ENCODE measurements around the gene ZRANB3.
"Not testable (repeated sequence)": the region's sequence is repeated elsewhere in the genome, so short reads cannot be mapped to it uniquely, and the experiment has no call there.

Gene ZRANB3

DNA sequence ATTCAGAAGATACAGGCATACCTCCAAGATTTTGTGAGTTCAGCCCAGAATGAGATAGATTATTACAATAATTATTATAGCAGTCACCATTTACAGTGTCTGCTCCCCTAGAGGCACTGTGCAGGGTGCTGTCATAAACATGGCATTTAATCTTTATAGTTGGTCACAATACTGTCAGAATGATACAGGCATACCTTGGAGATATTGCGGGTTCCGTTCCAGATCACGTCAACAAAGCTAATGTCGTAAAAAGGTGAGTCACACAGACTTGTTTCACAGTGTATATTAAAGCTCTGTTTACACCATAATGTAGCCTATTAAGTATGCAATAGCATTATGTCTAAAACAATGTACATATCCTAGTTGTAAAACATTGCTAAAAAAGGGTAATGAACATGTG is 45.6 kb downstream of the ZRANB3 start:
- no peak for DNase-seq (ENCODE audit: low read depth)

DNA sequence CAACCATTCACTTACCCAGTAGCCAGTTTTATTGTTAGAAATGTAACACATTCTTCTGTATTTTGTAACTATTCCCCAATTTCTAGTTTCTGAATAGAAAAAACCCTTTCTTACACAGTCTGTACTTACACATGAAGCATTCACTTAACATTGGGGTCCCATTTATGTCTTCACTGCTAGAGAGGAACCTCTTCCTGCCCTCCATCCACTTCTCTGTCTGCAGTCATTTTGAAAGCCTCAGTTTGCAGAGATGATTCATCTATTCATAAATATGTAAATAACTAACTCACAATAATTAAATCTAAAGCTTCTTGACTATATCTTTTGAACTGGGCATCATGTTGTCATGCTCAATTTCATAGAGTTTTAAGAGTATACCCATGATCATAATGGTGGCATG is 55.9 kb downstream of the ZRANB3 start:
- DNase-seq (ENCODE audit: low read depth): no peak

DNA sequence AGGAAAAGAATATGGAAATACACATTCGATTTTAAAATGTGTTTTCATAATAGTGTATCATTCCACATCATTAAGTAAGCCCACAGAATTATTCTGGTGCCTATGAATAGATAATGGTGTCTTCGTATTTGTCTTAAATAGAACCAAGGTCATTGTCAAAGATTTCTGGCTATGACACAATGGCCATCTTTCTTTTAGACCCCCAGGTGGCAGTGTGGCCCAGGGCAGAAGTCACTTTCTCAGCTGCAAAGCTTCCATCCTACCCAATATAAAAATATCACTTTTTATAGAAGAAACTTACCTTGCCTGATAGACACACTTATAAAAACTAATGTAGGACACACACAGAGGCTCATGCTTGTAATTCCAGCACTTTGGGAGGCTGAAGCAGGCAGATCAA is 57.5 kb downstream of the ZRANB3 start:
- no peak for DNase-seq (ENCODE audit: low read depth)

DNA sequence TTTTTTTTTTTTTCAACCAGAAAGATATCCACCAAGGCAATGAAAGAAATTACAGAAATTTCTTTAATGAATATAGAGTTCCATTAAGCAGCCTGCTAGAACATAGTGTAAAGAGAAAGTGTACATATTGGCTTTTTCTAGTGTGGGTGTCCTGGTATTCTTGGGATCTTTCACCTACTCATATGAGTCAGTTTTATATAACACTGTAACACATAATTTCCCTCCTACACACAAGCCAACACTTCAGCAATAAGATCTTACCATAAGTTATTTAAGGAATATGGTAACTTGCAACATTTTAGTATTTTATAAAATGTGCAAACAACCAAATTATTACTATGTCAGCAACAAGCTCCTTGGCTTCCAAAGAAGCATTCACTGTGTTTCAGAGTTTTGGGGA is 59.9 kb downstream of the ZRANB3 start:
- DNase-seq (ENCODE audit: low read depth): no peak

DNA sequence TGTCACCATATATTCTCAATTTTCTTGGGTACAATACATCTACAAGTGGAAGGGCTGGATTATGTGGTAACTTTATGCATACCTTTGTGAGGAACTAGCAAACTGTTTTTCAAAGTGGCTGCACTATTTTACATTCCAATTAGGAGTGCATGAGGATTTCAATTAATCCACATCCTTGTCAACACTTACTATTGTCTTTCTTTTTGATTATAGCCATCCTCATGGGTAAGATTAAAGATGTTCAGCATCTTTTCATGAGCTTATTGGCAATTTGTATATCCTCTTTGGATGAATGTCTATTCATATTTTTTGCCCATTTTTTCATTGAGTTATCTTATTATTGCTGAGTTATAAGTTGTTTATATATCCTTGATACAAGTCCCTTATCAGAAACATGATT is 73.7 kb downstream of the ZRANB3 start:
- no peak for DNase-seq (ENCODE audit: low read depth)

DNA sequence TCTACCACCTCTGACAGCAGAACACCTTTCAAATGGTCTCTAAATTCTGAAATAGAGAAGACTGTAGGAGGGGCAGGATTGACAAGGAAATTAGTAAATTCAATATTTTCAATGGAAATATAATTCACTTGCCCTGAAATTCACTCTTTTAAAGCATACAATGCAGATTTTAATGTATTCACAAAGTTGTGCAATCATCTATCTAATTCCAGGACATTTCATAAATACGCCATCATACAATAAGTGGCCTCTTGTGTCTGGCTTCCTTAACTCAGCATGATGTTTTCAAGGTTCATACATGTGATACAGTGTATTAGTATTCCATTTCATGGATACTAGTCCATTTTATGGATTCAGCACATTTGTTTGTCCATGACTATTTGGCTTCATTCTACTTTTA is 74.2 kb downstream of the ZRANB3 start:
- DNase-seq (ENCODE audit: low read depth): no peak

DNA sequence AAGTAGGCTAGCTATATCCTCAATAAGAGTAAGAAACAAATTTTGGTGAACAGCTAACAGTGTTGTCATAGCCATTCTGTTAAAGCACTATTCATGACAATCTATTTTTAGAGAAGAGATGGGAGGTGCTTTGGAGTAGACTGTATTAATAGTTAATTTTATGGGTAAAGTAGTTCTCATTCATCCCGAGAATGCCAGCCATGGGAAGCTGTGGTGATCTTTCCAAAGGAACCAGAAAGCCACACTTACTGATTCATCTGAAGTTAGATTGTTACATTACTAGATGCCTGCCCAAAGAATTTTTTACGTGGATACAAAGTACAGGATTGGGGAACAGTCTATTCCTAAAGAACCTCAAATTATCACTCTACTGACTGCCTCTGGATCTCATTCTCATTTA is 74.6 kb downstream of the ZRANB3 start:
- DNase-seq (ENCODE audit: low read depth): no peak

DNA sequence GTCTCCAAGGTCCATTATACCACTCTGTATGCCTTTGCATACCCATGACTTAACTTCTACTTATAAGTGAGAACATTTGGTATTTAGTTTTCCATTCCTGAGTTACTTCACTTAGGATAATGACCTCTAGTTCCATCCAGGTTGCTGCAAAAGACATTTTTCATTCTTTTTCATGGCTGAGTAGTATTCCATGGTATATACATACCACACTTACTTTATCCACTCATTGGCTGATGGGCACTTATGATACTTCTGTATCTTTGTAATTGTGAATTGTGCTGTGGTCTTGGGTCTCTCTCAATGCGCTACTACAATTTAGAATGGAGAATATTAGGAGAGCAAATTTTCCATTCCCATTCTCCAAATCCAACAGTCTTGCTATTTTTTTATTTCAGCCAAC is 76.4 kb downstream of the ZRANB3 start:
- DNase-seq (ENCODE audit: low read depth): no peak

DNA sequence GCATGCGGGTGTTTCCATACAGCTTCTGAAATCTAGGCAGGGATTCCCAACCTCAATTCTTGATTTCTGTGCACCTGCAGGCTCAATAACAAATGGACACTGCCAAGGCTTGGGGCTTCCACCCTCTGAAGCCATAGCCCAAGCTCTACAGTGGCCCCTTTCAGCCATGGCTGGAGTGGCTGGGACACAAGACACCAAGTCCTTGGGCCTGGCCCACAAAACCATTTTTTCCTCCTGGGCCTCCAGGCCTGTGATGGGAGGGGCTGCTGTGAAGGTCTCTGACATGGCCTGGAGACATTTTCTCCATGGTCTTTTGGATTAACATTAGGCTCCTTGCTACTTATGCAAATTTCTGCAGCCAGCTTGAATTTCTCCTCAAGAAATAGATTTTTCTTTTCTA is 78.0 kb downstream of the ZRANB3 start:
- not testable (repeated sequence) for DNase-seq (ENCODE audit: low read depth)

DNA sequence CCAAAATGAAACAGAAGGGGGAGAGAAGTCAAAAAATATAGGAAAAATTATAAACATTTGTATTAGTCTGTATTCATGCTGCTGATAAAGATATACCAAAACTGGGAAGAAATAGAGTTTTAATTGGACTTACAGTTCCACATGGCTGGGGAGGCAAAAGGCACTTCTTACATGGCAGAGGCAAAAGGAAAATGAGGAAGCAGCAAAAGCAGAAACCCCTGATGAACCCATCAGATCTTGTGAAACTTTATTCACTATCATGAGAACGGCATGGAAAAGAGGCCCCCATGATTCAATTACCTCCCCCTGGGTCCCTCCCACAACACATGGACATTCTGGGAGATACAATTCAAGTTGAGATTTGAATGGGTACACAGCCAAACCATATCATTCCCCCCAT is 79.1 kb downstream of the ZRANB3 start:
- DNase-seq (ENCODE audit: low read depth): no peak

DNA sequence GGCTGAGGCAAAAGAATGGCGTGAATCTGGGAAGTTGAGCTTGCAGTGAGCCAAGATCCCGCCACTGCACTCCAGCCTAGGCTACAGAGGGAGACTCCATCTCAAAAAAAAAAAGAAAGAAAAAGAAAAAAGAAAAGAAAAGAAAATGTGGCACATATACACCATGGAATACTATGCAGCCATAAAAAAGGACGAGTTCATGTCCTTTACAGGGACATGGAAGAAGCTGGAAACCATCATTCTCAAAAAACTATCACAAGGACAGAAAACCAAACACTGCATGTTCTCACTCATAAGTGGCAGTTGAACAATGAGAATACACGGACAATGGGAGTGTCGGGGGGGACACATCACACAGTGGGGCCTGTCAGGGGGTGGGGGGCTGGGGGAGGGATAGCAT is 88.0 kb downstream of the ZRANB3 start:
- not testable (repeated sequence) for DNase-seq (ENCODE audit: low read depth)

DNA sequence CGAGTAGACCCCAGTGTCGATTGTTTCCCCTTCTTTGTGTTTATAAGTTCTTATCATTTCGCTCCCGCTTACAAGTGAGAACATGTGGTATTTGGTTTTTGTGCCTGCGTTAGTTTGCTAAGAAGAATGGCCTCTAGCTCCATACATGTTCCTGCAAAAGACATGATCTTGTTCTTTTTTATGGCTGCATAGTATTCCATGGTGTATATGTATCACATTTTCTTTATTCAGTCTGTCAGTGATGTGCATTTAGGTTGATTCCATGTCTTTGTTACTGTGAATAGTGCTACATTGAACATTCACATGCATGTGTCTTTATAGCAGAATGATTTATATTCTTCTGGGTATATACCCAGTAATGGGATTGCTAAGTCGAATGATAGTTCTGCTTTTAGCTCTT is 95.9 kb downstream of the ZRANB3 start:
- DNase-seq (ENCODE audit: low read depth): not testable (repeated sequence)

DNA sequence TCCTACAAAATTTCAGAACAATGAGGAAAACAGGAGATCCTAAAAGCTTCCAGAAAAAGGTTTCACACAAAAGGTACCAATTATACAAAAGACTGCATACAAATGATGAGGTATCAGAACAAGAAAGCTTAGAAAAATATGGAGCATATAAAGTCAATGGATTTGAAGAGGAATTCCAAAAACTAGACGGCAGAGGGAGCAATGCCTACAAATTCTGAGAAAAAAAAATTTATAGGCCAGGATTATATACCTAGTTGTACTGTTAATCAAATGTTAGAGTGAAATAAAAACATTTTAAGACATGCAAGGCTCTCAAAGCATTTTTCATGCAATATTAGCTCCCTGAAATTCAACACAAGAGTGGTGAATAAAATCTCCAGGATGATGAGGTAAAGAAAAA is 106.2 kb downstream of the ZRANB3 start:
- DNase-seq (ENCODE audit: low read depth): no peak

DNA sequence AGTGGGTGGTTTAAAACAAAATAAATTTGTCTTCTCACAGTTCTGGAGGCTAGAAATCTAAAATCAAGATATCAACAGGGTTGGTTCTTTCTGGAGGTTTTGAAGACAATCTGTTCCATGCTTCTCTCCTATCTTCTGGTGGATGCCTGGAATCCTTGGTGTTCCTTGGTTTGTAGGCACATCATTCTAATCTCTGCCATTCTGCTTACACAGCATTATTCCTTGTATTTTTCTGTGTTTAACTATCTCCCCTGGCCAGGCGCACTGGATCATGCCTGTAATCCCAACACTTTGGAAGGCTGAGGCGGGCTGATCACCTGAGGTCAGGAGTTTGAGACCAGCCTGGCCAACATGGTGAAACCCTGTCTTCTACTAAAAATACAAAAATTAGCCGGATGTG is 108.1 kb downstream of the ZRANB3 start:
- DNase-seq (ENCODE audit: low read depth): no peak

DNA sequence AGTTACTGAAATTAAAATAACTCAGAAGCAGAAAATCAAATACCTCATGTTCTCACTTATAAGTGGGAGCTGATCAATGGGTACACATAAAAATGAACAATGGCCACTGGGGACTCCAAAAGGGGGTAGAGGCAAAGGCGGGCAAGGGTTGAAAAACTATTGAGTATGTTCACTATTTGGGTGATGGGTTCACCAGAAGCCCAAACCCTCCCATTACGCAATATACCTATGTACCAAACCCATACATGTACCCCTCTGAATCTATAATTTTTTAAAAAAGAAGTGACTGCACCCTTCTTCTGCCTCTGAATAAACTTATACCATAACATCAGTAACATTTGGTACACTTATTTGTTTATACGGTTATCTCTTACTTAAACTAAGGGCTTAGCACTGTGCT is 119.4 kb downstream of the ZRANB3 start:
- no peak for DNase-seq (ENCODE audit: low read depth)

DNA sequence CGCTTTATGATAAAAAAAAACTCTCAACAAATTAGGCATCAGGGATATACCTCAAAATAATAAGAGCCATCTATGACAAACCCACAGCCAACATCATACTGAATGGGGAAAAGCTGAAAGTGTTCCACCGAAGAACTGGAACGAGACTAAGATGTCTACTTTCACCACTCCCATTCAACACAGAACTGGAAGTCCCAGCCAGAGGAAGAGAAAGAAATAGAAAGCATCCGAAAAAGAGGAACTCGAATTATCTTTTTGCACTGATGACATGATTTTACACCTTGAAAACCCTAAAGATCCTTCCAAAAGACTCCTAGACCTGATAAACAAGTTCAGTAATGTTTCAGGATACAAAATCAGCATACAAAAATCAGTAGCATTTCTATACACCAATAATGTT is 121.6 kb downstream of the ZRANB3 start:
- DNase-seq (ENCODE audit: low read depth): no peak

DNA sequence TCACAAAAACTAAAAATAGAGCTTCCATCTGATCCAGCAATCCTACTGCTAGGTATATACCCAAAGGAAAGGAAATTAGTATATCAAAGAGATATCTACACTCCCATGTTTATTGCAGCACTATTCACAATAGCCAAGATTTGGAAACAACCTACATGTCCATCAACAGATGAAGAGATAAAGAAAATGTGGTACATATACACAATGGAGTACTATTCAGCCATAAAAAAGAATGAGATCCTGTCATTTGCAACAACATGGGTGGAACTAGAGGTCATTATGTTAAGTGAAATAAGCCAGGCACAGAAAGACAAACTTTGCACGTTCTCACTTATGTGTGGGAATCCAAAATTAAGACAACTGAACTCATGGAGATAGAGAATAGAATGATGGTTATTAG is 134.8 kb downstream of the ZRANB3 start:
- DNase-seq (ENCODE audit: low read depth): not testable (repeated sequence)

DNA sequence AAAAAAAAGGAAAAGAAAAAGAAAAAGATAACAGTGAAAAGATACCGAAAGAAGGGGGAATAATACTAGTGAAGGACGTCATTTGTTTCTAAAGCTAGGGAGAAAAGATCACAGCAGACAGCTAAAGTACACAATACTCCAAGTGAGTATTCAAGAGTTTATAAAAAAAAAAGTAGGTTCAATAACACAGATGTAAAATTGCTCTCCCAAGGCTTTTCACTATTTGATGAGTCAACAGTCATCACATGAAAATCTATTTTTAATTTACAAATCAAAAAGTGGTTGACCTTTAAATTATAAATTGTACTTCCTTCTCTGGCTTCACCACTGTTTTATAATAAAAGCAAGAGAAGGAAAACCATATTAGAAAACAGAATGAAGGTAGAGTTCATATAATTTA is 144.0 kb downstream of the ZRANB3 start:
- no peak for DNase-seq (ENCODE audit: low read depth)

DNA sequence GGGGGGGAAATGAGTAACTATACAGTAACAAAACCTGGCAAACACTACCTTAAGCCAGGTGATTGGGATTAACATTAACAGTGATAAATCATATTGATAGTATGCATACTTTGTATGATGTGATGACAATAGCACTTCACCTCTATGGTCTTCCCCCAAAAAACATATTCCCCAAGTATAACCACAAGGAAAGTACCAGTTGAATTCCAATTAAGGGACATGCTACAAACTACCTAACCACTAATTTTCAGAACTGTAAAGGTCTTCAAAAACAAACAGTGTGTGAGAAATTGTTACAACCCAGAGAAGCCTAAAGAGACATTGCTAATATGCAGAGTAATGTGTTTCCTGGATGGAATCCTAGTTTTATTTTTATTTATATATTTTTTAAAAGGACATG is 152.4 kb downstream of the ZRANB3 start:
- DNase-seq (ENCODE audit: low read depth): no peak

DNA sequence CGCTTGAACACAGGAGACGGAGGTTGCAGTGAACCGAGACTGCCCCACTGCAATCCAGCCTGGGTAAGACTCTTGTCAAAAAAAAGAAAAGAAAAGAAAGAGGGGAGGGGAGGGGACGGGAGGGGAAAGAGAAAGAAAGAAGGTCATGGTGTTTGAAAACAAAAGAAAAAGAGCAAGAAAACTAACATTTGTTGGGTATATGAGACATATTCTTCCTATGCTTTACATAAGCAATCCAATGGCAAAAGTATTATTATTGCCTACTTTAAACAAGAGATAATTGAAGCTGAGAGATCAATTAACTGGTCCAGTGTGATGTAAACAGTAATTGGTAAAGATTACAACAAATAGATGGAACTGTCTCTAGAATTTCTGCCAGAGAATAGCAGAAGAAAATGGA is 157.3 kb downstream of the ZRANB3 start:
- no peak for DNase-seq (ENCODE audit: low read depth)

DNA sequence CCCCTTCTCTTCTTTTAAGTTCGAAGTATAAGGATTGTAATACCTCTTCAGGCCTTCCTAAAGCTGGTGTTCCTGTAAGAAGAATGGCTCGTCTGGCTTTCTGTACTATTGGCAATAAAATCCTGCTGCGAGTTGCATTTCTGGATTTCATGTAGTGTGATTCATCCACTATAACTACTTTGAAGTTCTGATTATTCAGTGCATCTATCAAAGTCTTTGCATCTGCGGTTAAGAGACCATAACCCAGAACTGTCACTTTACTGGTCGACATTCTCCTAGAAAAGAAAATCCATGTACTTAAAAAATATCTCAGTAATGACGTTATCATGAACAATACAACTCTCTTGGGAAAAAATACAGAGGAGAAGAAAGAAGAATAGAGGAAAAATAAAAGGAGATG is 181.1 kb downstream of the ZRANB3 start:
- no peak for DNase-seq (ENCODE audit: low read depth)

DNA sequence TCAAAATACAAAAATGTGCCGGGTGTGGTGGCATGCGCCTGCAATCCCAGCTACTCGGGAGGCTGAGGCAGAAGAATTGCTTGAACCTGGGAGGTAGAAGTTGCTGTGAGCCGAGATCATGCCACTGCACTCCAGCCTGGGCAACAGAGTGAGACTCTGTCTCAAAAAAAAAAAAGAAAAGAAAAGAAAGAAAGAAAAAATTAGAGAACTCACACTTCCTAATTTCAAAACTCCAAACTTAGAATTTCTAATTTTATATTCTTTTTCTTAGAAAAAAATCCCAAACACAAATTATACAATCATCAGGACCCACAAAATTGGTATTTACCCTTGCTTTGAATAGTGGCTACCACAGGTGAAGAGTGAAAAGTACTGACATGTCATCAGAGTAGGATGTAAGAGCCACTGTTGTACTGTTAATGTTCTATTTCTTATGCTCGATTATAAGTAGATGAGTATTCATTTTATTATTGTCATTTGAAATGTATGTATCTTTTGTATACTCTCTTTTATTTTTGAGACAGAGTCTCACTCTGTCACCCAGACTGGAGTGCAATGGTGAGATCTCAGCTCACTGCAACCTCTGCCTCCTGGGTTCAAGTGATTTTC is 182.8 kb downstream of the ZRANB3 start:
- DNase-seq (ENCODE audit: low read depth): not testable (repeated sequence)

DNA sequence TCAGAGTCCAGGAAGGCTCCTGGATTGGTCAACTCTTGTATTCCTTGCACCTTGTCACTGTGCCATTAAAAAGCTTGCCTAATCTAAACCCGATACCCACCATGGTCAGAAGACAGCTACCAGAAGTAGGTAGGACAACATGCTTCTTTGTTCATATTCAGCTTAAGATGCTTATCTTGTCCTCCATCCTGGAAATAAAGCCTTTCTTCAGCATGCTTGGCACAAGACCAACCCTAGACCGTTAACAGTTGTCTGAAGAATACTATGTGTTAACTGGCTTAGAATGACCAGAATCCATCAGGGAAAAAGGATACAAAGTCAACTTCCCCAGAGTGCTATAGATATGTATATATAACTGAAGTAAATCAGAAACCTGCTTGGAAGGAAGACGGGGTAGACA is 193.9 kb downstream of the ZRANB3 start:
- no peak for DNase-seq (ENCODE audit: low read depth)

DNA sequence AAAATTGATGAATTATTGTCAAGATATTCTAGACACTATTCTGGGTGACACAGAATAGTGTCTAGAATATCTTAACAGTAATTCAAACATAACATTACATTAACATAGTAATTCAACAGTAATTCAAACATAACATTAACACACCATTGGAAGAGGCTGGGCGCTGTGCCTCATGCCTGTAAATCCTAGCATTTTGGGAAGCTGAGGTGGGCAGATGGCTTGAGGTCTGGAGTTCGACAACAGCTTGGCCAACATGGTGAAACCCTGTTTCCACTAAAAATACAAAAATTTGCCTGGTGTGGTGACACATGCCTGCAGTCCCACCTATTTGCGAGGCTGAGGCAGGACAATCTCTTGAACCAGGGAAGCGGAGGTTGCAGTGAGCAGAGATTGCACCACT is 195.8 kb downstream of the ZRANB3 start:
- DNase-seq (ENCODE audit: low read depth): no peak

DNA sequence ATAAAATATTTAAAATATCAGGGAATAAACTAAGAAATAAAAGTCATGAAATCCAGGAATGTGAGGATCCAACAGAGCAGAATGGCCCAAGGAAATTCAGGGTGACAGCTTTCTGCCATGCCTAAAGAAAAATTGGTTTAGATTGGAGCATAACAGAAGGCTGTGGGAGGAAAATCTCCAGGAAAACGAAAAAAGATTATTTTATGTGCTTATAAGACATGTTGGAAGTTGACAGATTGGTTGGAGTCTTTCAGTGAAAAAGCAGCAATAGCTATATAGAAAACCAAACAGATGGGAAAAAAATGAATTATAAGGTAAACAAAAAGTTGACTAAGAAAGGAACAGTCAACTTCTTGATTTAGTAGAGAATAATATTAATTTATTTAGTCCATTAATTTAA is 203.9 kb downstream of the ZRANB3 start:
- no peak for DNase-seq (ENCODE audit: low read depth)
